Fibroblast of lung (primary cell): Measurements from ENCODE around the gene KCNJ9. TPM values are rescaled to one million over a fixed set of nuclear protein-coding genes. Genes with fewer than 3 reads are reported as not detected.

Experiments
- DNase-seq, 2 donors: peaks; one replicate each; pipeline versions ENCODE4 v3.0.0 to v3.0.0-alpha.2; 2010; ENCODE audit warnings: low read depth in 2 of 2
- H2AFZ ChIP-seq: 2 replicates; pipeline ENCODE4 v1.5.1; 2012; ENCODE audit warnings: low read length, control low read depth, inconsistent platforms
- H3K27ac ChIP-seq: 2 replicates; pipeline ENCODE4 v1.5.1; 2011; ENCODE audit warnings: low read length, control low read depth; ENCODE audit not compliant: insufficient read depth
- H3K27me3 ChIP-seq: 2 replicates; pipeline ENCODE4 v1.5.1; 2011; ENCODE audit warnings: mild to moderate bottlenecking, low read length; ENCODE audit not compliant: control insufficient read depth, insufficient read depth
- H3K36me3 ChIP-seq: 2 replicates; pipeline ENCODE4 v1.5.1; 2011; ENCODE audit warnings: low read length; ENCODE audit not compliant: control insufficient read depth, insufficient read depth
- H3K4me1 ChIP-seq: 2 replicates; pipeline ENCODE4 v1.5.1; 2011; ENCODE audit warnings: low read length; ENCODE audit not compliant: control insufficient read depth, insufficient read depth; ENCODE audit errors: extremely low read depth
- H3K4me2 ChIP-seq: 2 replicates; pipeline ENCODE4 v1.5.1; 2011; ENCODE audit warnings: low read length, control low read depth; ENCODE audit not compliant: insufficient read depth; ENCODE audit errors: extremely low read depth
- H3K4me3 ChIP-seq, 4 experiments: fragments of 200-600 bp in 1 of 4; sonication (generic) in 1 of 4; replicated peaks in 1 of 4; 2 replicates each; pipeline ENCODE4 v1.5.1; 2011 to 2016; ENCODE audit warnings: low read length in 4 of 4, low read depth in 3 of 4, mild to moderate bottlenecking in 3 of 4, control low read depth in 2 of 4, inconsistent platforms in 1 of 4, mixed read lengths in 1 of 4; ENCODE audit not compliant: insufficient read depth in 1 of 4; ENCODE audit errors: control extremely low read depth in 1 of 4
- H3K79me2 ChIP-seq: 2 replicates; pipeline ENCODE4 v1.5.1; 2012; ENCODE audit warnings: mild to moderate bottlenecking, low read length, inconsistent platforms; ENCODE audit not compliant: control insufficient read depth, insufficient read depth
- H3K9ac ChIP-seq: 2 replicates; pipeline ENCODE4 v1.5.1; 2011; ENCODE audit warnings: mild to moderate bottlenecking, low read length, control low read depth; ENCODE audit not compliant: insufficient read depth
- H3K9me3 ChIP-seq: 2 replicates; pipeline ENCODE4 v1.5.1; 2012; ENCODE audit warnings: low read depth, low read length; ENCODE audit not compliant: control insufficient read depth, insufficient read depth
- H4K20me1 ChIP-seq: 2 replicates; pipeline ENCODE4 v1.5.1; 2011; ENCODE audit warnings: low read length; ENCODE audit not compliant: control insufficient read depth, insufficient read depth; ENCODE audit errors: extremely low read depth
- EZH2 ChIP-seq: IDR thresholded peaks from 2 replicates; pipeline ENCODE4 v1.5.1; 2012; ENCODE audit warnings: low read length, control low read depth, mild to moderate bottlenecking; ENCODE audit errors: missing control alignments
- polyA plus RNA-seq, 2 donors: library from polyadenylated mRNA; depleted of rRNA in 1 of 2; stranded (reverse) in 1 of 2; unstranded in 1 of 2; fragments of >200 nt; gene quantifications; 2 replicates each; pipeline ENCODE4 v1.2.1, GENCODE V29; 2011 to 2012; ENCODE audit warnings: missing spikeins in 1 of 2
- total RNA-seq: library from RNA; depleted of rRNA; stranded (reverse); fragments of >200 nt; gene quantifications from 2 replicates; pipeline ENCODE4 v1.2.1, GENCODE V29; 2014
- TF ChIP-seq, protein P1 (sequence below), 2 donors: IDR thresholded peaks in 1 of 2; conservative IDR thresholded peaks in 1 of 2; 1 replicate in 1 of 2; 2 replicates in 1 of 2; pipeline ENCODE4 v1.5.1; 2011 to 2012; ENCODE audit warnings: low read length in 2 of 2, control low read depth in 1 of 2, inconsistent platforms in 1 of 2, low read depth in 1 of 2, mild to moderate bottlenecking in 1 of 2

Gene KCNJ9
- total and polyA plus RNA-seq, 2 donors (not counting 1 experiment from before 2014, with no cell fraction given), result under 0.01 TPM; not detected in 1

DNA sequence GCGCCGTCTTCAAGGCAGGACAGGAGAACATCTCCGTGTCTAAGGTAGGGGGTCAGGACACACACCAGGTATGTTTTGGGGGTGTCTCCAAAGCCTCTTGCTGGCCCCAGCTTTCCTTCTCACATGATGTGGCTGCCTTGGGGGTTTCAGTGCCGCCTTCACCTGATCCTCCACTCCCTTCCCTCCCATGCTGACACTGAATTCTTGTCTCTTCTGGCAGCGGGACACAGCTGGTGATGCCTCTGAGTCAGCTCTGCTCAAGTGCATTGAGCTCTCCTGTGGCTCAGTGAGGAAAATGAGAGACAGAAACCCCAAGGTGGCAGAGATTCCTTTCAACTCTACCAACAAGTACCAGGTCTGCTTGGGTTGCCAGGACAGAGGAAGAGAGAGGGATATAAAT, 47.7 kb downstream of the KCNJ9 start:
- Histone ChIP-seq H3K36me3 (no peaks in the 10 kb centered on the region), H4K20me1 (no peaks in the 10 kb centered on the region), H3K27ac (no peak overlapping the region), H3K27me3 (peaks cover 12% of the 10 kb centered on the region), H3K4me2 (no peak overlapping the region), H3K79me2 (no peaks in the 10 kb centered on the region), H3K4me1 (peaks cover 4% of the 10 kb centered on the region), H3K4me3 (no peak overlapping the region), H3K9ac (no peak overlapping the region), H2AFZ (no peak overlapping the region), H3K9me3 (no peaks in the 10 kb centered on the region)
- no peak for TF ChIP-seq EZH2
- TF ChIP-seq, protein P1, sequence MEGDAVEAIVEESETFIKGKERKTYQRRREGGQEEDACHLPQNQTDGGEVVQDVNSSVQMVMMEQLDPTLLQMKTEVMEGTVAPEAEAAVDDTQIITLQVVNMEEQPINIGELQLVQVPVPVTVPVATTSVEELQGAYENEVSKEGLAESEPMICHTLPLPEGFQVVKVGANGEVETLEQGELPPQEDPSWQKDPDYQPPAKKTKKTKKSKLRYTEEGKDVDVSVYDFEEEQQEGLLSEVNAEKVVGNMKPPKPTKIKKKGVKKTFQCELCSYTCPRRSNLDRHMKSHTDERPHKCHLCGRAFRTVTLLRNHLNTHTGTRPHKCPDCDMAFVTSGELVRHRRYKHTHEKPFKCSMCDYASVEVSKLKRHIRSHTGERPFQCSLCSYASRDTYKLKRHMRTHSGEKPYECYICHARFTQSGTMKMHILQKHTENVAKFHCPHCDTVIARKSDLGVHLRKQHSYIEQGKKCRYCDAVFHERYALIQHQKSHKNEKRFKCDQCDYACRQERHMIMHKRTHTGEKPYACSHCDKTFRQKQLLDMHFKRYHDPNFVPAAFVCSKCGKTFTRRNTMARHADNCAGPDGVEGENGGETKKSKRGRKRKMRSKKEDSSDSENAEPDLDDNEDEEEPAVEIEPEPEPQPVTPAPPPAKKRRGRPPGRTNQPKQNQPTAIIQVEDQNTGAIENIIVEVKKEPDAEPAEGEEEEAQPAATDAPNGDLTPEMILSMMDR (conservative IDR thresholded peaks at IDR 0.05 in 1 of 2, IDR thresholded peaks at IDR 0.05 in 1 of 2; ENCODE audit: low read depth in 1 of 2, low read length in 2 of 2), result no peak
- peak in 1 of 2 donors; percentile 31 for DNase-seq

DNA sequence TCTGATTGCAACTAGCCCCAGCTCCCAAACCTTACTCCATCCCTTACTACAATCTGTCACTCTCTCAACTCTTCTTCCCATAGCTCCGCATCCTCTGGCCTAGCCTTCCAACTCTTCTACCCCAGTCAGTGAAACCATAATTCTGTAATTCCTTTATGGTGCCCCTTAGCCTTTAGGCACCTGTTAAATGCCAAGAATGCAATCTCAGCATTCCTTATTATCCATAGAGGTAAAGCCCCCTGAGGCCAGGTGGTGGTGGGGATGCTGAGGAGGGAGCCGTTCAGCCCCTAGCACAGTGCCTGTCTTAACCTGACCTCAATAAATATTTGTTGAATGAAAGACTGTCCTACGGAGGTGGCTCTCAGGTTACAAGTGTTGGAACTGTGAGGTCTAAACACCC, 48.2 kb downstream of the KCNJ9 start:
- H3K4me1 ChIP-seq, result no peaks in the 10 kb centered on the region
- DNase-seq, result no peak
- H3K9me3 ChIP-seq, result no peaks in the 10 kb centered on the region
- no peaks in the 10 kb centered on the region for H4K20me1 ChIP-seq
- H3K79me2 ChIP-seq, result no peaks in the 10 kb centered on the region
- H3K4me3 ChIP-seq, result no peak overlapping the region
- H2AFZ ChIP-seq, result no peak overlapping the region
- no peak overlapping the region for H3K27ac ChIP-seq
- H3K4me2 ChIP-seq, result no peak overlapping the region
- peaks cover 12% of the 10 kb centered on the region for H3K27me3 ChIP-seq
- TF ChIP-seq, protein P1 (conservative IDR thresholded peaks at IDR 0.05 in 1 of 2, IDR thresholded peaks at IDR 0.05 in 1 of 2; ENCODE audit: low read depth in 1 of 2, low read length in 2 of 2), result no peak
- TF ChIP-seq EZH2, result no peak
- H3K36me3 ChIP-seq, result no peaks in the 10 kb centered on the region
- H3K9ac ChIP-seq, result no peak overlapping the region

DNA sequence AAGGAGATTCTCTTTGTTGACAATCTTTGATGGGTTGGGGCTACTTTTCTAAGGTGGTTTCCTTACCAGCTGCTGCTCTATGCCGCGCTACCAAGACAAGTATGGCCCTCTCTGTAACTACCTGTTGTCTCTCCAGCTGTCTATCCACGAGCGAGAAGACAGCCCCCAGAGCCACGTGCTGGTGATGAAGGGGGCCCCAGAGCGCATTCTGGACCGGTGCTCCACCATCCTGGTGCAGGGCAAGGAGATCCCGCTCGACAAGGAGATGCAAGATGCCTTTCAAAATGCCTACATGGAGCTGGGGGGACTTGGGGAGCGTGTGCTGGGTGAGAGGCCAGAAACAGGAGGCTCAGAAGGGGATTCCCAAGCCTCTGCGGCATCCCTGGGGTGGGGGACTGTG, 48.6 kb downstream of the KCNJ9 start:
- no peak overlapping the region for H2AFZ ChIP-seq
- H3K36me3 ChIP-seq, result no peaks in the 10 kb centered on the region
- H3K79me2 ChIP-seq, result no peaks in the 10 kb centered on the region
- no peak overlapping the region for H3K9ac ChIP-seq
- no peak overlapping the region for H3K4me3 ChIP-seq
- no peak overlapping the region for H3K27ac ChIP-seq
- no peak for DNase-seq
- H3K9me3 ChIP-seq, result no peaks in the 10 kb centered on the region
- no peak overlapping the region for H3K4me2 ChIP-seq
- TF ChIP-seq, protein P1 (conservative IDR thresholded peaks at IDR 0.05 in 1 of 2, IDR thresholded peaks at IDR 0.05 in 1 of 2; ENCODE audit: low read depth in 1 of 2, low read length in 2 of 2), result no peak
- TF ChIP-seq EZH2, result no peak
- no peaks in the 10 kb centered on the region for H3K4me1 ChIP-seq
- H4K20me1 ChIP-seq, result no peaks in the 10 kb centered on the region
- H3K27me3 ChIP-seq, result peaks cover 12% of the 10 kb centered on the region
